Measurements from ENCODE around the gene NAGS. TPM values are rescaled to one million over a fixed set of nuclear protein-coding genes. Genes with fewer than 3 reads are reported as not detected.

The NAGS gene
- total and polyA plus RNA-seq, 2 donors from 2014 or later: 3.5 to 8.7 TPM

DNA sequence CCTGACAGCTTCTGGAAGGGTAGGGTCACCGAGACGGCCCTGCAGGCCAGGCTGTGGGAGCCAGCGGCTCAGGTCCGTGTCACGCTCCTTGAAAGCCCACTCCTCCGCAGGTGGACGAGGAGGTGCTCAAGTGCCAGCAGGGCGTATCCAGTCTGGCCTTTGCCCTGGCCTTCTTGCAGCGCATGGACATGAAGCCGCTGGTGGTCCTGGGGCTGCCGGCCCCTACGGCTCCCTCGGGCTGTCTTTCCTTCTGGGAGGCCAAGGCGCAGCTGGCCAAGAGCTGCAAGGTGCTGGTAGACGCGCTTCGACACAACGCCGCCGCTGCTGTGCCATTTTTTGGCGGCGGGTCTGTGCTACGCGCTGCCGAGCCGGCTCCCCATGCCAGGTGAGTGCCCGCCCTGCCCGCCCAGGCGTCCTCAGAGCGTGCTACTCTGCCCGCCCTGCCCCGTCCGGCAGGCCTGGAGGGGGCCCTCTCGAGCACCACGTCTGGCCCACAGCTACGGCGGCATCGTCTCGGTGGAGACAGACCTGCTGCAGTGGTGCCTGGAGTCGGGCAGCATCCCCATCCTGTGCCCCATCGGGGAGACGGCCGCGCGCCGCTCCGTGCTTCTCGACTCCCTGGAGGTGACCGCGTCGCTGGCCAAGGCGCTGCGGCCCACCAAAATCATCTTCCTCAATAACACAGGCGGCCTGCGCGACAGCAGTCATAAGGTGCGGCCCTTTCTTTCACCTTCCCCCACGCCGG is 1.3 kb downstream of the NAGS start:
- H3K36me3 ChIP-seq (ENCODE audit: control insufficient read depth in 2 of 3, insufficient read depth in 3 of 3, low read length in 3 of 3): peaks cover 0 to 9% (median 7%) of the 10 kb centered on the region in 3 donors
- peaks cover 0 to 33% (median 0%) of the 10 kb centered on the region in 3 donors for H3K4me1 ChIP-seq (ENCODE audit: control insufficient read depth in 2 of 3, insufficient read depth in 2 of 3, low read depth in 1 of 3, low read length in 3 of 3)
- H3K27ac ChIP-seq (ENCODE audit: low read depth in 2 of 2, low read length in 2 of 2): peak overlapping the region; percentile 11 to 71
- H3K9me3 ChIP-seq (ENCODE audit: control insufficient read depth in 2 of 3, insufficient read depth in 1 of 3, low read length in 3 of 3): no peaks in the 10 kb centered on the region
- DNase-seq: peak in 4 of 5 donors; percentile 42 to 88 (median 68)
- intact Hi-C loops (cut with DNase I): no loop called here
- peaks cover 8% of the 10 kb centered on the region for H3K27me3 ChIP-seq (ENCODE audit: control insufficient read depth, insufficient read depth, low read length)
- TF ChIP-seq, protein P1, sequence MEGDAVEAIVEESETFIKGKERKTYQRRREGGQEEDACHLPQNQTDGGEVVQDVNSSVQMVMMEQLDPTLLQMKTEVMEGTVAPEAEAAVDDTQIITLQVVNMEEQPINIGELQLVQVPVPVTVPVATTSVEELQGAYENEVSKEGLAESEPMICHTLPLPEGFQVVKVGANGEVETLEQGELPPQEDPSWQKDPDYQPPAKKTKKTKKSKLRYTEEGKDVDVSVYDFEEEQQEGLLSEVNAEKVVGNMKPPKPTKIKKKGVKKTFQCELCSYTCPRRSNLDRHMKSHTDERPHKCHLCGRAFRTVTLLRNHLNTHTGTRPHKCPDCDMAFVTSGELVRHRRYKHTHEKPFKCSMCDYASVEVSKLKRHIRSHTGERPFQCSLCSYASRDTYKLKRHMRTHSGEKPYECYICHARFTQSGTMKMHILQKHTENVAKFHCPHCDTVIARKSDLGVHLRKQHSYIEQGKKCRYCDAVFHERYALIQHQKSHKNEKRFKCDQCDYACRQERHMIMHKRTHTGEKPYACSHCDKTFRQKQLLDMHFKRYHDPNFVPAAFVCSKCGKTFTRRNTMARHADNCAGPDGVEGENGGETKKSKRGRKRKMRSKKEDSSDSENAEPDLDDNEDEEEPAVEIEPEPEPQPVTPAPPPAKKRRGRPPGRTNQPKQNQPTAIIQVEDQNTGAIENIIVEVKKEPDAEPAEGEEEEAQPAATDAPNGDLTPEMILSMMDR (IDR thresholded peaks at IDR 0.05; ENCODE audit: borderline replicate concordance, extremely low read depth, insufficient read depth): no peak
- no peak for FAIRE-seq
- peak overlapping the region in 2 of 3 donors; percentile 50 to 75 for H3K4me3 ChIP-seq (ENCODE audit: low read length in 3 of 3)
- H3K9ac ChIP-seq (ENCODE audit: low read length in 3 of 3): peak overlapping the region in 1 of 3 donors; percentile 46

DNA sequence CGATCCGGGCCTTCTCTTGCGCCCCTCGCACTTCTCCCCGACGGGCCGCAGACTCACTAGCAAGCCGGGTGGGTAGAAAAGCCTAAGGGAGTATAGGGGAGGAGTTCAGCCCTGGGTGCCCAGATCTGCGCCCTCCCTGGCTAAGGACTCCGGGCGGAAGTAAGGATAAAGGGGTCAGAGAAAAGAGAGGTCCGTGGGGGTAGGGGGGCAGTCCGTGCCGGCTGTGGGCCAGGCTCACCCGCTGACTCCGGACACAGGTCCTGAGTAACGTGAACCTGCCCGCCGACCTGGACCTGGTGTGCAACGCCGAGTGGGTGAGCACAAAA is 1.8 kb downstream of the NAGS start:
- FAIRE-seq: no peak
- Histone ChIP-seq H3K9ac (ENCODE audit: low read length in 3 of 3) (peak overlapping the region in 2 of 3 donors; percentile 43 to 46), H3K27me3 (ENCODE audit: control insufficient read depth, insufficient read depth, low read length) (peaks cover 8% of the 10 kb centered on the region), H3K36me3 (ENCODE audit: control insufficient read depth in 2 of 3, insufficient read depth in 3 of 3, low read length in 3 of 3) (peaks cover 0 to 9% (median 7%) of the 10 kb centered on the region in 3 donors), H3K9me3 (ENCODE audit: control insufficient read depth in 2 of 3, insufficient read depth in 1 of 3, low read length in 3 of 3) (no peaks in the 10 kb centered on the region), H3K27ac (ENCODE audit: low read depth in 2 of 2, low read length in 2 of 2) (peak overlapping the region; percentile 11 to 71), H3K4me1 (ENCODE audit: control insufficient read depth in 2 of 3, insufficient read depth in 2 of 3, low read depth in 1 of 3, low read length in 3 of 3) (peaks cover 0 to 33% (median 0%) of the 10 kb centered on the region in 3 donors), H3K4me3 (ENCODE audit: low read length in 3 of 3) (peak overlapping the region in 2 of 3 donors; percentile 50 to 75)
- DNase-seq: peak in 1 of 5 donors; percentile 26
- TF ChIP-seq, protein P1 (IDR thresholded peaks at IDR 0.05; ENCODE audit: borderline replicate concordance, extremely low read depth, insufficient read depth): no peak
- intact Hi-C loops (cut with DNase I): no loop called here

DNA sequence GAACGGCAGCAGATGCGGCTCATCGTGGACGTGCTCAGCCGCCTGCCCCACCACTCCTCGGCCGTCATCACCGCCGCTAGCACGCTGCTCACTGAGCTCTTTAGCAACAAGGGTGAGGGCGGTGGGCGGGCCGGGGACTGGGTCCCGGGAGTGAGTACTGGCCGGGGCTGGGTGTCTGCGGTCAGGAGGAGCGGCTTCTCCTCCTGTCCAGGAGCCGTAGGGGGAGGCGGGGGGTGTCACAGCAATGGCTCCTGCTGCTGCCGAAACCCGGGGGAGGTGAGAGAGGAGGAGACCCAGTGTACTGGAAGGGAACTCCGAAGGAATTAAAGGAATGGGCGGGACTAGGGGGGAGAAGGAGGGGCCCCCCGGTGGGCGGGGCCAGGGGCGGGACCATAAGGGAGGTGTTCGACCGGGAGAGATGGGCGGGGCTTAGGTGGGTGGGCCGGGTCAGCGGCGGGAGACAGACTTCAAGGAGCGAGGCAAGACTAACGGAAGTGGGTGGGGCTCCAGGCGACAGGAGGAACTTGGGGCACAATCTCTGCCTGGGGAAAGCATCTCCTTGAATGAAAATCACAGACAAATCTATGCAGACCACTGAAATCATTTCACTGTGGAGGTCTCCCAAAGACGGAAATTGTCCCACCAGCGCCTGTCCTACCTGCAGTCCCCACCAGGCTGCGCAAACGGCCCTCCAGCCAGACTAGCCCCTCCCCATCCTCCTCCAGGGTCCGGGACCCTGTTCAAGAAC is 2.4 kb downstream of the NAGS start:
- DNase-seq (peak; percentile 97 to 100 (median 98)), FAIRE-seq (no peak)
- no peaks in the 10 kb centered on the region for H3K9me3 ChIP-seq (ENCODE audit: control insufficient read depth in 2 of 3, insufficient read depth in 1 of 3, low read length in 3 of 3)
- H3K4me3 ChIP-seq (ENCODE audit: low read length in 3 of 3): peak overlapping the region; percentile 70 to 75 (median 70)
- peak overlapping the region; percentile 41 to 74 for H3K27ac ChIP-seq (ENCODE audit: low read depth in 2 of 2, low read length in 2 of 2)
- intact Hi-C loops (cut with DNase I): no loop called here
- H3K27me3 ChIP-seq (ENCODE audit: control insufficient read depth, insufficient read depth, low read length): peaks cover 8% of the 10 kb centered on the region
- peak overlapping the region in 2 of 3 donors; percentile 56 to 60 for H3K9ac ChIP-seq (ENCODE audit: low read length in 3 of 3)
- H3K4me1 ChIP-seq (ENCODE audit: control insufficient read depth in 2 of 3, insufficient read depth in 2 of 3, low read depth in 1 of 3, low read length in 3 of 3): peaks cover 0 to 29% (median 0%) of the 10 kb centered on the region in 3 donors
- TF ChIP-seq, protein P1 (IDR thresholded peaks at IDR 0.05; ENCODE audit: borderline replicate concordance, extremely low read depth, insufficient read depth): peak; percentile 47
- H3K36me3 ChIP-seq (ENCODE audit: control insufficient read depth in 2 of 3, insufficient read depth in 3 of 3, low read length in 3 of 3): peaks cover 0 to 9% (median 7%) of the 10 kb centered on the region in 3 donors

All from kidney (tissue), 14 donors.